GM19351 (cell line): ENCODE data around the gene RACK1.

Experiments used
- ATAC-seq: cut with Tn5 transposase; IDR thresholded peaks from one replicate; pipeline ENCODE4 v1.9.1; 2021; ENCODE audit warnings: mild to moderate bottlenecking, moderate library complexity; ENCODE audit not compliant: unreplicated experiment

RACK1 gene

GRCh38 chr5:181259974-181260719, 16.4 kb upstream of the RACK1 start:
- ATAC-seq: no peak

- no peak for ATAC-seq
Measured at GRCh38 chr5:181259283-181259682, 15.6 kb upstream of the RACK1 start.

GRCh38 chr5:181258576-181258975, 14.9 kb upstream of the RACK1 start:
- no peak for ATAC-seq

- ATAC-seq: no peak
Measured at GRCh38 chr5:181255836-181256578, 12.3 kb upstream of the RACK1 start.

GRCh38 chr5:181255276-181255675, 11.6 kb upstream of the RACK1 start:
- ATAC-seq: no peak

- no peak for ATAC-seq
Measured at GRCh38 chr5:181248277-181248676, 4.6 kb upstream of the RACK1 start.

GRCh38 chr5:181246276-181247049, 2.8 kb upstream of the RACK1 start:
- peak; percentile 42 for ATAC-seq

- ATAC-seq: peak; percentile 1
Measured at GRCh38 chr5:181245427-181246275, 1.9 kb upstream of the RACK1 start.

GRCh38 chr5:181243018-181243563, 615 bp downstream of the RACK1 start:
- ATAC-seq: no peak

GRCh38 chr5:181242031-181242451, 1.7 kb downstream of the RACK1 start:
- no peak for ATAC-seq

- ATAC-seq: no peak
Measured at GRCh38 chr5:181241393-181241975, 2.2 kb downstream of the RACK1 start.

GRCh38 chr5:181239062-181239663, 4.5 kb downstream of the RACK1 start:
- no peak for ATAC-seq

- ATAC-seq: no peak
Measured at GRCh38 chr5:181237729-181238385, 5.8 kb downstream of the RACK1 start.

- no peak for ATAC-seq
Measured at GRCh38 chr5:181236954-181237641, 6.6 kb downstream of the RACK1 start.

GRCh38 chr5:181236471-181236870, 7.2 kb downstream of the RACK1 start:
- ATAC-seq: no peak

GRCh38 chr5:181235689-181236366, 7.9 kb downstream of the RACK1 start:
- ATAC-seq: no peak

- ATAC-seq: no peak
Measured at GRCh38 chr5:181235323-181235688, 8.4 kb downstream of the RACK1 start.
